IMR-90 (cell line): Measurements from ENCODE around the gene NAV2. TPM values are rescaled to one million over a fixed set of nuclear protein-coding genes. Genes with fewer than 3 reads are reported as not detected.

Experiments used
- ATAC-seq: fragments of 200-7000 bp; cut with Tn5 transposase; 2 replicates; pipeline ENCODE4 v1.9.1; 2020; ENCODE audit warnings: low read depth, mild to moderate bottlenecking, moderate library complexity
- BruUV-seq: library from RNA; stranded (reverse); fragments of 400-500 nt; replicated peaks from 2 replicates; lab custom pipeline; 2021; lab: Mats Ljungman, UMichigan
- CTCF ChIA-PET: fragments of 300-600 bp; formaldehyde crosslinking; extraction: SDS; loops from one replicate; lab custom pipeline; 2021; ENCODE audit warnings: antibody characterized with exemption; lab: Yijun Ruan, JAX
- POLR2A ChIA-PET: fragments of 300-600 bp; sonication (Branson Sonifier 250); formaldehyde crosslinking; loops from one replicate; lab custom pipeline; 2022; ENCODE audit warnings: antibody characterized with exemption; ENCODE audit not compliant: unreplicated experiment; lab: Charles Lee
- DNase-seq: peaks from one replicate; pipeline ENCODE4 v3.0.0; 2013
- H2AFZ ChIP-seq: replicated peaks from 2 replicates; pipeline ENCODE3; 2013; ENCODE audit warnings: low read length, mild to moderate bottlenecking; ENCODE audit not compliant: poor library complexity
- H2AK5ac ChIP-seq: 2 replicates; pipeline ENCODE4 v1.6.1; 2013; ENCODE audit warnings: low read depth, low read length, inconsistent platforms
- H2AK9ac ChIP-seq: replicated peaks from 2 replicates; pipeline ENCODE3; 2013; ENCODE audit warnings: mild to moderate bottlenecking, low read depth, low read length, moderate library complexity; ENCODE audit not compliant: poor library complexity
- H2BK120ac ChIP-seq: 2 replicates; pipeline ENCODE4 v1.6.1; 2013; ENCODE audit warnings: low read depth, low read length, inconsistent platforms
- H2BK15ac ChIP-seq: 3 replicates; pipeline ENCODE4 v1.6.1; 2013; ENCODE audit warnings: low read depth, low read length, inconsistent platforms
- H2BK20ac ChIP-seq: 2 replicates; pipeline ENCODE4 v1.6.1; 2013; ENCODE audit warnings: low read depth, mild to moderate bottlenecking, inconsistent platforms, low read length, moderate library complexity
- H2BK5ac ChIP-seq: 2 replicates; pipeline ENCODE4 v1.6.1; 2013; ENCODE audit warnings: mild to moderate bottlenecking, low read depth, low read length, inconsistent platforms; ENCODE audit not compliant: poor library complexity, severe bottlenecking
- H3K14ac ChIP-seq: replicated peaks from 2 replicates; pipeline ENCODE4 v1.6.1; 2013; ENCODE audit warnings: low read depth, low read length, inconsistent platforms
- H3K18ac ChIP-seq: 2 replicates; pipeline ENCODE4 v1.6.1; 2013; ENCODE audit warnings: low read depth, low read length, control low read depth
- H3K23ac ChIP-seq: 2 replicates; pipeline ENCODE4 v1.6.1; 2013; ENCODE audit warnings: low read depth, low read length, inconsistent platforms
- H3K27ac ChIP-seq: 2 replicates; pipeline ENCODE4 v1.5.1; 2013; ENCODE audit warnings: mild to moderate bottlenecking, control low read depth, low read length; ENCODE audit not compliant: insufficient read depth
- H3K27me3 ChIP-seq: 2 replicates; pipeline ENCODE4 v1.6.1; 2013; ENCODE audit warnings: low read length; ENCODE audit not compliant: control insufficient read depth, insufficient read depth
- H3K36me3 ChIP-seq: 2 replicates; pipeline ENCODE4 v1.6.1; 2013; ENCODE audit warnings: low read length, mixed read lengths; ENCODE audit not compliant: control insufficient read depth, insufficient read depth
- H3K4ac ChIP-seq: 2 replicates; pipeline ENCODE4 v1.6.1; 2013; ENCODE audit warnings: low read depth, low read length, inconsistent platforms
- H3K4me1 ChIP-seq: 2 replicates; pipeline ENCODE4 v1.6.1; 2013; ENCODE audit warnings: low read length, mixed read lengths; ENCODE audit not compliant: control insufficient read depth, insufficient read depth
- H3K4me2 ChIP-seq: 2 replicates; pipeline ENCODE4 v1.6.1; 2013; ENCODE audit warnings: low read depth, mild to moderate bottlenecking, control low read depth, low read length, moderate library complexity
- H3K4me3 ChIP-seq: 2 replicates; pipeline ENCODE4 v1.5.1; 2013; ENCODE audit warnings: low read depth, mild to moderate bottlenecking, control low read depth, low read length, moderate library complexity; ENCODE audit not compliant: insufficient read depth
- H3K56ac ChIP-seq: 2 replicates; pipeline ENCODE4 v1.6.1; 2013; ENCODE audit warnings: low read length, inconsistent platforms; ENCODE audit not compliant: insufficient read depth; ENCODE audit errors: extremely low read depth
- H3K79me1 ChIP-seq, 2 experiments: 2 replicates each; pipeline ENCODE4 v1.6.1; 2013; ENCODE audit warnings: low read length in 2 of 2, inconsistent platforms in 1 of 2, low read depth in 1 of 2
- H3K9ac ChIP-seq: 2 replicates; pipeline ENCODE4 v1.6.1; 2013; ENCODE audit warnings: low read depth, low read length, control low read depth
- H3K9me1 ChIP-seq: 2 replicates; pipeline ENCODE4 v1.6.1; 2013; ENCODE audit warnings: low read length, inconsistent platforms; ENCODE audit not compliant: insufficient read depth
- H3K9me3 ChIP-seq: 2 replicates; pipeline ENCODE4 v1.6.1; 2013; ENCODE audit warnings: low read length; ENCODE audit not compliant: control insufficient read depth, insufficient read depth
- H4K20me1 ChIP-seq: 2 replicates; pipeline ENCODE4 v1.6.1; 2013; ENCODE audit warnings: low read length, inconsistent platforms; ENCODE audit not compliant: insufficient read depth
- H4K5ac ChIP-seq: 2 replicates; pipeline ENCODE4 v1.6.1; 2013; ENCODE audit warnings: mild to moderate bottlenecking, low read depth, low read length, control low read depth
- H4K8ac ChIP-seq, 2 experiments: 2 replicates each; pipeline ENCODE4 v1.6.1; 2013; ENCODE audit warnings: low read depth in 2 of 2, low read length in 2 of 2, control low read depth in 1 of 2, inconsistent platforms in 1 of 2
- H4K91ac ChIP-seq: 2 replicates; pipeline ENCODE4 v1.6.1; 2013; ENCODE audit warnings: low read depth, low read length, inconsistent platforms; ENCODE audit not compliant: insufficient read depth
- CEBPB ChIP-seq: IDR thresholded peaks from 2 replicates; pipeline ENCODE4 v1.6.1; 2012; ENCODE audit warnings: low read depth, low read length, improper control_type of control experiment
- CHD1 ChIP-seq: IDR thresholded peaks from 2 replicates; pipeline ENCODE4 v1.6.1; 2012; ENCODE audit warnings: low read depth, low read length, improper control_type of control experiment
- ELK1 ChIP-seq: fragments of 150-350 bp; IDR thresholded peaks from 2 replicates; pipeline ENCODE4 v1.6.1; 2016; ENCODE audit warnings: low read depth, mild to moderate bottlenecking, low read length, moderate library complexity, borderline replicate concordance
- FOS ChIP-seq: fragments of 150-350 bp; IDR thresholded peaks from 2 replicates; pipeline ENCODE4 v1.6.1; 2016; ENCODE audit warnings: low read depth, low read length
- MAFK ChIP-seq: IDR thresholded peaks from 2 replicates; pipeline ENCODE4 v1.6.1; 2012; ENCODE audit warnings: low read depth, low read length, improper control_type of control experiment
- MAZ ChIP-seq: IDR thresholded peaks from 2 replicates; pipeline ENCODE4 v1.6.1; 2012; ENCODE audit warnings: low read depth, mild to moderate bottlenecking, low read length, improper control_type of control experiment, moderate library complexity, borderline replicate concordance
- MXI1 ChIP-seq: IDR thresholded peaks from 2 replicates; pipeline ENCODE4 v1.6.1; 2012; ENCODE audit warnings: low read depth, mild to moderate bottlenecking, low read length, moderate library complexity, borderline replicate concordance
- POLR2A ChIP-seq: IDR thresholded peaks from 2 replicates; pipeline ENCODE4 v1.6.1; 2012; ENCODE audit warnings: mild to moderate bottlenecking, low read depth, low read length
- RAD21 ChIP-seq: IDR thresholded peaks from 2 replicates; pipeline ENCODE4 v1.6.1; 2012; ENCODE audit warnings: low read length, improper control_type of control experiment
- RCOR1 ChIP-seq: IDR thresholded peaks from 2 replicates; pipeline ENCODE4 v1.6.1; 2012; ENCODE audit warnings: mild to moderate bottlenecking, low read length, improper control_type of control experiment; ENCODE audit not compliant: insufficient replicate concordance
- SMC3 ChIP-seq: fragments of 150-350 bp; IDR thresholded peaks from 2 replicates; pipeline ENCODE4 v1.6.1; 2016; ENCODE audit warnings: low read depth, mild to moderate bottlenecking, antibody characterized with exemption, low read length, moderate library complexity
- USF2 ChIP-seq: fragments of 150-350 bp; IDR thresholded peaks from 2 replicates; pipeline ENCODE4 v1.6.1; 2017; ENCODE audit warnings: mild to moderate bottlenecking, antibody characterized with exemption, low read length, low read depth
- WGBS, 2 experiments: methylation state at CpG; one replicate each; pipeline versions ENCODE4 v1.1.5 to v1.1.7; 2013; ENCODE audit warnings: missing lambda C conversion rate in 2 of 2; ENCODE audit not compliant: insufficient read length in 1 of 2; ENCODE audit errors: extremely low coverage in 2 of 2; 5-methylcytosine and 5-hydroxymethylcytosine counted together
- dilution Hi-C: fragments of 300-500 bp; cut with HindIII; formaldehyde crosslinking; loops from one replicate; pipeline ENCODE4 v1.14.3; 2018; ENCODE audit warnings: low sequenced_read_pairs; ENCODE audit not compliant: unreplicated experiment
- in situ Hi-C: fragments of 300-500 bp; cut with MboI; formaldehyde crosslinking; loops from 3 replicates; pipeline ENCODE4 v1.14.3; 2019; ENCODE audit warnings: low sequenced_read_pairs, inconsistent platforms, mixed read lengths
- intact Hi-C: fragments of 100-400 bp; cut with micrococcal nuclease; formaldehyde crosslinking; loops from 2 replicates; pipeline ENCODE4 v1.10.0; 2022
- polyA plus RNA-seq, 3 experiments: library from polyadenylated mRNA; depleted of rRNA; stranded (reverse); fragments of >200 nt; gene quantifications; 2 replicates each; pipeline ENCODE4 v1.2.3, GENCODE V29; 2012; ENCODE audit warnings: low replicate concordance in 1 of 3
- total RNA-seq: library from RNA; depleted of rRNA; stranded (reverse); fragments of >200 nt; gene quantifications from 2 replicates; pipeline ENCODE4 v1.2.3, GENCODE V29; 2012
- TF ChIP-seq, protein P1 (sequence below): conservative IDR thresholded peaks from 2 replicates; pipeline ENCODE4 v1.5.1; 2012; ENCODE audit warnings: mild to moderate bottlenecking, low read depth, low read length, improper control_type of control experiment

NAV2 gene
- total and polyA plus RNA-seq, 2 of the 4 experiments (the other 2 are of a cell fraction), result 4.5 to 12.6 TPM

DNA sequence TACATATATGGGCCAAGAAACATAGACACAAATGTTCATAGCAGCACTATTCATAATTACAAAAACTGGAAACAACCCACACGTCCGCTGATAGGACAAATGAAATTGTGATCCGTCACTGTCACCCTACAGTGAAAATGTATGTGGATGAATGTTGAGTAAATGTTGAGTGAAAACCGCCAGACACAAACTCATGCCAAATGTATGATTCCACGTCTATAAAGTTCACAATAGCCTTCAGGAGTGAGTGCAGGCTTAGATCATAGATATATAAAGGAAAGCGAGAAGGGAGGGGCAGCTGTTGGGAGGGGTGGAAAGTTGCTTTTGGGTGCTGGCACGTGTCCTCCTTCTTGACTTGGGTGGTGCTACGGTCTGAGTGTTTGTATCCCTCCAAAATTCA is 414.1 kb downstream of the NAV2 start:
- ChIA-PET CTCF (interaction anchor here (0.6 to 2.0 kb wide), 4 partner anchors 22 to 468 kb away, joined by 3 to 6 read pairs (median 4); no protein-coding TSS in a partner anchor), POLR2A (interaction anchor here (0.6 kb wide), 1 partner anchor 231 kb away, joined by 3 read pairs; no protein-coding TSS in a partner anchor)
- no peak for ATAC-seq
- Histone ChIP-seq H4K20me1 (no peaks in the 10 kb centered on the region), H3K27ac (no peak overlapping the region), H2BK120ac (no peak overlapping the region), H3K56ac (no peak overlapping the region), H3K79me1 (no peaks in the 10 kb centered on the region), H3K4ac (no peak overlapping the region), H3K36me3 (no peaks in the 10 kb centered on the region), H3K4me1 (no peaks in the 10 kb centered on the region), H3K4me2 (no peak overlapping the region), H3K4me3 (no peak overlapping the region), H3K23ac (no peak overlapping the region), H2AK5ac (no peak overlapping the region), H3K9me1 (no peaks in the 10 kb centered on the region; the same call in 1 of the 2 replicates), H3K18ac (no peak overlapping the region), H2BK5ac (no peak overlapping the region), H4K5ac (no peak overlapping the region), H3K9me3 (no peaks in the 10 kb centered on the region), H3K9ac (no peak overlapping the region), H2AK9ac (no peak overlapping the region), H4K91ac (no peak overlapping the region), H3K14ac (no peak overlapping the region), H2AFZ (no peak overlapping the region), H2BK15ac (no peak overlapping the region), H2BK20ac (no peak overlapping the region), H3K27me3 (no peaks in the 10 kb centered on the region; the same call in 1 of the 2 replicates), H4K8ac (no peak overlapping the region)
- dilution Hi-C loops (no loop called here), intact Hi-C loops (no loop called here), in situ Hi-C loops (loop anchor here (5.0 to 25.0 kb wide), 4 partner anchors 179 to 814 kb away; no protein-coding TSS in a partner anchor)
- BruUV-seq, result no TSS peak
- 100% methylated on average over 1 of the region's 8 CpGs; no CpG with 5 or more reads in 1 of the 2 experiments for WGBS, 2 experiments
- DNase-seq, result no peak
- TF ChIP-seq FOS (no peak), RAD21 (no peak), POLR2A (no peak), ELK1 (no peak), CEBPB (no peak), MAZ (no peak), CHD1 (no peak), USF2 (no peak), RCOR1 (no peak), SMC3 (no peak), MXI1 (no peak), MAFK (no peak)
- TF ChIP-seq, protein P1, sequence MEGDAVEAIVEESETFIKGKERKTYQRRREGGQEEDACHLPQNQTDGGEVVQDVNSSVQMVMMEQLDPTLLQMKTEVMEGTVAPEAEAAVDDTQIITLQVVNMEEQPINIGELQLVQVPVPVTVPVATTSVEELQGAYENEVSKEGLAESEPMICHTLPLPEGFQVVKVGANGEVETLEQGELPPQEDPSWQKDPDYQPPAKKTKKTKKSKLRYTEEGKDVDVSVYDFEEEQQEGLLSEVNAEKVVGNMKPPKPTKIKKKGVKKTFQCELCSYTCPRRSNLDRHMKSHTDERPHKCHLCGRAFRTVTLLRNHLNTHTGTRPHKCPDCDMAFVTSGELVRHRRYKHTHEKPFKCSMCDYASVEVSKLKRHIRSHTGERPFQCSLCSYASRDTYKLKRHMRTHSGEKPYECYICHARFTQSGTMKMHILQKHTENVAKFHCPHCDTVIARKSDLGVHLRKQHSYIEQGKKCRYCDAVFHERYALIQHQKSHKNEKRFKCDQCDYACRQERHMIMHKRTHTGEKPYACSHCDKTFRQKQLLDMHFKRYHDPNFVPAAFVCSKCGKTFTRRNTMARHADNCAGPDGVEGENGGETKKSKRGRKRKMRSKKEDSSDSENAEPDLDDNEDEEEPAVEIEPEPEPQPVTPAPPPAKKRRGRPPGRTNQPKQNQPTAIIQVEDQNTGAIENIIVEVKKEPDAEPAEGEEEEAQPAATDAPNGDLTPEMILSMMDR, result no peak
